ENCODE measurements around the gene ERVFRD-1. TPM values are rescaled to one million over a fixed set of nuclear protein-coding genes. Genes with fewer than 3 reads are reported as not detected.

Gene ERVFRD-1
- total and polyA plus RNA-seq, 2 of the 13 experiments (the other 11 are each of a cell fraction or from before 2014, with no cell fraction given) = not detected

DNA sequence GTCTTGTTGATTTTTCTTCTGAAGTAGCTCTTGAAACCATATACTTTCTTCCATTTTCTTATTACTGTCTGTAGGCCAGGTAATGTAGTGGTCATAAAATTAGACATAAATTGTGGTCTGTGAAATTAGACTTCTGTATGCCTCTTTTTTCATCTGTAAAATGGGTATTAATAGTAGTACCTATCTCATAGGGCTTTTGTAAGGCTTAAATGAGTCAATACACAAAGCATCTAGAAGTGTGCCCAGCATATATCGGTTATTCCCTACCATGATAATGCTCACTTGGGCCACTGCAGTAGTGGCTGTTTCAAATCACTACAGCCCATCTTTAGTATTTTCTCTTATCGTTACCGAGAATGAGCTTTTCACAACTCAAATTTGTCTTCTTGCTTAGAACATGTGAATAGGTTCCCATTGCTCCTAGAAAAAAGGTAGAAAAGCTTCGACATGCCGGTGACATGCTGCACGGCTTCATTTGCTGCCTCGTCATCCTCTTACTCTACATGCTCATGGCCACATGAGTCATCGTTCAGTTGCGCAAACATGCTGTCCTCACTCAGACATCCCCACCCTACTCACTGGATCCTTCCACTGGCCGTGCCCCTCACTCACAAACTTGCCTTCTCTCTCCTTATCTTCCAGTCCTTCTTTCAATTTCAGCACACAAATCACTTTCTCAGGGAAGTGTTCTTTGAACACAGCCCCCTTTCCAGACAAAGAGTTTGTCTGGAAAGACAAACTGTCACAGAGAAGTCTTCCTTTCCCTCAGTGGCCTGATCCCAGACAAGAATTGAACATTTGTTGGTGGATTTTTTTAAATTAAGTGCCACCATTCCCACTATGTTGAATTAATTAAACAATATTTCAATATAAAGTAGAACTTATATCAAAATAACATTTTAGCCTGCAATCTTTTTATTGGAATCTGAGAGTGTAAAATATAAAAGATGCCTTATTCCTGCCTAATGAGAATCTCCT, 32.2 kb upstream of the ERVFRD-1 start:
- peak overlapping the region; percentile 41 for H3K4me2 ChIP-seq (ENCODE audit: low read depth, low read length)
- H3K9ac ChIP-seq (ENCODE audit: insufficient read depth, low read depth, low read length) = no peak overlapping the region
- BruUV-seq (replicated peaks) = no TSS peak
- POLR2A ChIA-PET = no interaction called here
- H2AFZ ChIP-seq (ENCODE audit: low read length) = no peak overlapping the region
- CTCF ChIA-PET (ENCODE audit: low intra/inter-chr PET ratio, low total read pairs) = interaction anchor here (1.3 to 3.0 kb wide), 5 partner anchors 29 to 432 kb away, joined by 4 to 92 read pairs (median 13); no protein-coding TSS in a partner anchor
- WGBS (ENCODE audit: low lambda C conversion rate) = 36% methylated on average over 10 of the region's 10 CpGs
- H3K4me3 ChIP-seq (replicated peaks in 1 of 3; ENCODE audit: insufficient read depth in 1 of 3, low read depth in 2 of 3, low read length in 3 of 3) = no peak overlapping the region
- no peaks in the 10 kb centered on the region for H3K27me3 ChIP-seq (ENCODE audit: control insufficient read depth in 1 of 2, insufficient read depth in 2 of 2, low read length in 2 of 2)
- no peaks in the 10 kb centered on the region for H3K9me3 ChIP-seq (ENCODE audit: low read length)
- DNase-seq (ENCODE audit: low spot score) = peak; percentile 91
- H3K27ac ChIP-seq (ENCODE audit: extremely low read length, insufficient read depth, low read length) = no peak overlapping the region
- H4K20me1 ChIP-seq (ENCODE audit: insufficient read depth, low read length) = no peaks in the 10 kb centered on the region
- intact Hi-C loops (cut with micrococcal nuclease; ENCODE audit: unreplicated experiment) (loop anchor here (1.0 to 10.0 kb wide), 7 partner anchors 29 to 432 kb away; partner anchors contain the start of genes NEDD9 and SMIM13), in situ Hi-C loops (cut with HindIII; ENCODE audit: extremely low pct_ligation_motif_present, low pct_unique_long_range_greater_than_20kb) (loop anchor here (5.0 kb wide), 2 partner anchors 354 to 429 kb away; no protein-coding TSS in a partner anchor)
- H3K36me3 ChIP-seq (replicated peaks in 1 of 2; ENCODE audit: control insufficient read depth in 1 of 2, insufficient read depth in 2 of 2, low read length in 2 of 2) = no peaks in the 10 kb centered on the region
- no peaks in the 10 kb centered on the region for H3K79me2 ChIP-seq (ENCODE audit: insufficient read depth, low read length)
- peaks cover 16% of the 10 kb centered on the region for H3K4me1 ChIP-seq (ENCODE audit: insufficient read depth, low read length)
- peak; percentile 81 for FAIRE-seq
- peak; percentile 91 for ATAC-seq
- TF ChIP-seq ZNF558 (CRISPR knock-in tag; IDR thresholded peaks at IDR 0.05; ENCODE audit: borderline replicate concordance) (peak; percentile 17; the same call in 1 of the 2 replicates), ZNF232 (CRISPR knock-in tag; IDR thresholded peaks at IDR 0.05; ENCODE audit: borderline replicate concordance) (peak; percentile 68; the same call in 1 of the 2 replicates), MED8 (CRISPR knock-in tag; IDR thresholded peaks at IDR 0.05; ENCODE audit: insufficient replicate concordance) (no peak), MXI1 (IDR thresholded peaks at IDR 0.05; ENCODE audit: borderline replicate concordance, low read depth, low read length) (peak; percentile 79; the same call in 1 of the 3 replicates), ZNF678 (CRISPR knock-in tag; IDR thresholded peaks at IDR 0.05) (no peak), PCBP1 (IDR thresholded peaks at IDR 0.05; ENCODE audit: borderline replicate concordance, low read depth, low read length) (no peak), ZNF124 (CRISPR knock-in tag; IDR thresholded peaks at IDR 0.05) (0 out of 2 replicates have a peak, but pooled peaks have one; percentile 49), ZNF12 (CRISPR knock-in tag; IDR thresholded peaks at IDR 0.05) (peak; percentile 85), ZMYM2 (CRISPR knock-in tag; IDR thresholded peaks at IDR 0.05) (peak; percentile 39; the same call in 1 of the 2 replicates), ARNT2 (CRISPR knock-in tag; IDR thresholded peaks at IDR 0.05; ENCODE audit: low read depth) (peak; percentile 64; the same call in 1 of the 2 replicates), ZNF547 (CRISPR knock-in tag; IDR thresholded peaks at IDR 0.05) (peak; percentile 66; the same call in 1 of the 2 replicates), DNMT3B (CRISPR knock-in tag; conservative IDR thresholded peaks at IDR 0.05) (peak; percentile 98), MTF2 (CRISPR knock-in tag; IDR thresholded peaks at IDR 0.05; ENCODE audit: borderline replicate concordance) (0 out of 2 replicates have a peak, but pooled peaks have one; percentile 40), ADNP (CRISPR knock-in tag; IDR thresholded peaks at IDR 0.05) (no peak), SPEN (CRISPR knock-in tag; IDR thresholded peaks at IDR 0.05; ENCODE audit: low read depth) (peak; percentile 81)
- TF ChIP-seq, protein P1, sequence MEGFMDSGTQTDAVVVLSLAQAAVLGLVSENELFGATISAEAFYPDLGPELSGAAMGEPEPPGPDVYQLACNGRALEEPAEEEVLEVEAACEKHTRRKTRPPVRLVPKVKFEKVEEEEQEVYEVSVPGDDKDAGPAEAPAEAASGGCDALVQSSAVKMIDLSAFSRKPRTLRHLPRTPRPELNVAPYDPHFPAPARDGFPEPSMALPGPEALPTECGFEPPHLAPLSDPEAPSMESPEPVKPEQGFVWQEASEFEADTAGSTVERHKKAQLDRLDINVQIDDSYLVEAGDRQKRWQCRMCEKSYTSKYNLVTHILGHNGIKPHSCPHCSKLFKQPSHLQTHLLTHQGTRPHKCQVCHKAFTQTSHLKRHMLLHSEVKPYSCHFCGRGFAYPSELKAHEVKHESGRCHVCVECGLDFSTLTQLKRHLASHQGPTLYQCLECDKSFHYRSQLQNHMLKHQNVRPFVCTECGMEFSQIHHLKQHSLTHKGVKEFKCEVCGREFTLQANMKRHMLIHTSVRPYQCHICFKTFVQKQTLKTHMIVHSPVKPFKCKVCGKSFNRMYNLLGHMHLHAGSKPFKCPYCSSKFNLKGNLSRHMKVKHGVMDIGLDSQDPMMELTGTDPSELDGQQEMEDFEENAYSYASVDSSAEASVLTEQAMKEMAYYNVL (CRISPR knock-in tag; IDR thresholded peaks at IDR 0.05; ENCODE audit: borderline replicate concordance) = peak; percentile 62; the same call in 1 of the 2 replicates
- TF ChIP-seq, protein P2, sequence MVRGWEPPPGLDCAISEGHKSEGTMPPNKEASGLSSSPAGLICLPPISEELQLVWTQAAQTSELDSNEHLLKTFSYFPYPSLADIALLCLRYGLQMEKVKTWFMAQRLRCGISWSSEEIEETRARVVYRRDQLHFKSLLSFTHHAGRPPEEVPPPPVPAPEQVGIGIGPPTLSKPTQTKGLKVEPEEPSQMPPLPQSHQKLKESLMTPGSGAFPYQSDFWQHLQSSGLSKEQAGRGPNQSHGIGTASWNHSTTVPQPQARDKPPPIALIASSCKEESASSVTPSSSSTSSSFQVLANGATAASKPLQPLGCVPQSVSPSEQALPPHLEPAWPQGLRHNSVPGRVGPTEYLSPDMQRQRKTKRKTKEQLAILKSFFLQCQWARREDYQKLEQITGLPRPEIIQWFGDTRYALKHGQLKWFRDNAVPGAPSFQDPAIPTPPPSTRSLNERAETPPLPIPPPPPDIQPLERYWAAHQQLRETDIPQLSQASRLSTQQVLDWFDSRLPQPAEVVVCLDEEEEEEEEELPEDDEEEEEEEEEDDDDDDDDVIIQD (CRISPR knock-in tag; IDR thresholded peaks at IDR 0.05; ENCODE audit: low read depth) = peak; percentile 97

All from HepG2 (cell line).